UCSD-AML1 (cell line): ENCODE data around the gene CAPZA2.
"Not testable (repeated sequence)": the region's sequence is repeated elsewhere in the genome, so short reads cannot be mapped to it uniquely, and the experiment has no call there.

ENCODE experiments used
- DNase-seq: peaks from one replicate; lab custom pipeline; 2025; ENCODE audit not compliant: unreplicated experiment; lab: John Stamatoyannopoulos, UW

The CAPZA2 gene

DNA sequence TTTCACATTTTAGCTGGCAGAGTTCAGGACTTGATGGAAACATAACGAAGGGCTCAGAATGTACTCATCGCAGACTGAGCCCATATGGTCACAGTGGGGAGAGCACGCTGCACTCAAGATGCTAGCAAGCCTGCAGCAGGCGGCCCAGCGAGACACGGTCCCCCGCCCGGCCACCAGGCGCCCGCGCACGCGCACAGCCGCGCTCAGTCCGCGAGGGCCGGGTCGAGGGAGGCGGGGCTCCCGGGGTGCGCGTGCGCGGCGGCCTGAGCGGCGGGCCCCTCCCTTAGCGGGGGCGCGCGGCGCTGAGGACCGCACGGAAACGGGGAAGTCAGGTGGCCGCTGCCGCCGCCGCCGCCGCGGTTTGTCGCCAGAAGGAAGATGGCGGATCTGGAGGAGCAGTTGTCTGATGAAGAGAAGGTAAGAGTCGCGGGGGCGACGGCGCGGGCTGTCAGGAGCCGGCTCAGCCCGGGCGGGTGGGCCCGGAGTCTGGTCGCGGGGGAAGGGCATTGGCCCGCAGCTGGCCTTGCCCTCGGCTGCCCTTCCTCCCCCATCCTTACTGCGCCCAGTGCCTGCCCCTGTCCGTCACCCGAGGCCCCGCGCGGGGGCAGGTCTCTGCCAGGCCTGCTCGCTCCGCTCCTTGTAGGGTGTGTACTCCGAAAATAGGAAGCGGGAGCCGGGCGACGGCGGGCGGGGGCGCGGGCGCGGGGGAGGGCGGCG lies at the start of gene CAPZA2:
Gene CAPZA2, plus strand, starts transcription at position 354 of the 717 bp plus-strand sequence. Its CDS starts 25 bp downstream, at position 379.
- peak; percentile 90 for DNase-seq

DNA sequence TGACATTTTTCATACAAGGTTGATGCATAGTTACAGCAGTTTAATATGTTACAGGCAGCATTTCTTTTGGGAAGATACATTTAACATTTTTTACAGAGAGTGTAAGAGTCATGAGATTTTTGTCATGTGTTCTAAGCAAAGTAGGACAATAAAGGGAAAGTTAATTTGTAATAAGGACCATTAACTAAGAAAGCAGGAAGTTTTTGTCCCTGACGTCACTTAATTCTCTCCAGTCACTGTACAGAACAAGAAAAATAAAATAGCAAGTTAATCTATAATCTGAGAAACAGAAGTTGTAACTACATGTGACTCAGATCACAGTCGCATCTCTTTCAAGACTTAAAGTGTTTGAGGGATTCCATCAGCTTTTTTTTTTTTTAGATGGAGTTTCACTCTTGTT lies 49.5 kb upstream of the CAPZA2 start:
- DNase-seq = no peak

DNA sequence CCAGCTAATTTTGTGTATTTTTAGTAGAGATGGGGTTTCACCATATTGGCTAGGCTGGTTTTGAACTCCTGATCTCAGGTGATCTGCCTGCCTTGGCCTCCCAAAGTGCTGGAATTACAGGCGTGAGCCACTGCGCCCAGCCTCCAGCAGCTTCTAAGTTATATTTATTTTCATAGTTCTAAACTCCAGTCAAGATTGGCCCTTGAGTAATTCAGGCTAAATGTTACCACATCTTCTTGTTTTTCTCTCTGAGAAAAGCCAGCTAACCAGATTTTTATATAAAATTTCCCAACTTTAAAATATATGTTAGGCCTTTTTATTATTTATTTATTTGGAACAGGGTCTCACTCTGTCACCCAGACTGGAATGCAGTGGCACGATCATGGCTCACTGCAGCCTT lies 49.0 kb upstream of the CAPZA2 start:
- DNase-seq = not testable (repeated sequence)

DNA sequence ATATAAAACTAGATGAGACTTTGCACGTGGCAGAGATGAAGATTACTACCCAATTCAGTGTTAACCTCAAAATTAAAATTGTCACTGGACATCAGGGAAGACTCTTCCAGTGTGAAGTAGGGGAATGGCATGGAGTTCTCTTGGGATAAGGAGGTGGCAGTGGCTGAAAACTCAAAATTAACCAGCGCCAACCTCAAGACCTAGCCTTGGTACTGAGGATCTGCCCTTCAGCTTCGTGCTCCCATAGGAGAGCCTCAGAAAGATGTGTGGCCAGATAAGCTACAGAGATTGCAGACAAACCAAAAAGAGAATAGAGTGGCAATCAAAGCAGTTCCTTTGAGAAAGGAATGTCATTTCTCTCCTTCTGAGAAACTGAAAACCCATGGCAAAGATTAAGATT lies 47.3 kb upstream of the CAPZA2 start:
- DNase-seq = no peak

DNA sequence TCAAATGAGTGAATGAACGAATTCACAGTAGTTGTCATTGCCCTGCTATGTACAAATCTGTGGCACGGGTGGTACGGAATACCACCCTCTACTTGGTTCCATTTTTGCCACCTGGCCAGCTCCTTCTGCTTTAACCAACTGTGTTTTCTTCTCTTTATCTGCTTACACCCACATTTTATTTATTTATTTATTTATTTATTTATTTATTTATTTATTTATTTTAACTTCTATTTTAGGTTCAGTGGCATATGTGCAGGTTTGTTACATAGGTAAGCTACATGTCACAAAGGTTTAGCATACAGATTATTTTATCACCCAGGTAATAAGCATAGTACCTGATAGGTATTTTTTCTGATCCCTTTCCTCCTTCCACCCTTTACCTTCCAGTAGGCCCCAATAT lies 42.2 kb upstream of the CAPZA2 start:
- DNase-seq = no peak

DNA sequence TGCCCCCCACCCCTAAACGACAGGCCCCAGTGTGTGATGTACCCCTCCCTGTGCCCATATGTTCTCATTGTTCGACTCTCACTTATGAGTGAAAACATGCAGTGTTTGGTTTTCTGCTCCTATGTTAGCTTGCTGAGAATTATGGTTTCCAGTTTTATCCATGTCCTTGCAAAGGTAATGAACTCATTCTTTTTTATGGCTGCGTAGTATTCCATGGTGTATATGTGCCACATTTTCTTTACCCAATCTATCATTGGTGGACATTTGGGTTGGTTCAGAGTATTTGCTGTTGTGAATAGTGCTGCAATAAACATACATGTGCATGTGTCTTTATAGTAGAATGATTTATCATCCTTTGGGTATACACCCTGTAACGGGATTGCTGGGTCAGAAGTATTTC lies 40.7 kb upstream of the CAPZA2 start:
- DNase-seq = not testable (repeated sequence)

DNA sequence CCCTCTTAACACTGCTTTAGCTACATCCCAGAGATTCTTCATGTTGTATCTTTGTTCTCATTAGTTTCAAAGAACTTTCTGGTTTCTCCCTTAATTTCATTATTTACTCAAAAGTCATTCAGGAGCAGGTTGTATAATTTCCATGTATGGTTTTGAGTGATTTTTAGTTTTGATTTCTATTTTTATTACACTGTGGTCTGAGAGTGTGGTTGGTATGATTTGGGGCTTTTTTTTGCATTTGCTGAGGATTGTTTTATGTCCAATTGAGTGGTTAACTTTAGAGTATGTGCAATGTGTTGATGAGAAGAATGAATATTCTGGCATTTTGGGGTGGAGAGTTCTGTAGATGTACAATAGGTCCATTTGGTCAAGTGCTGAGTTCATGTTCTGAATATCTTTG lies 37.9 kb upstream of the CAPZA2 start:
- DNase-seq = no peak

DNA sequence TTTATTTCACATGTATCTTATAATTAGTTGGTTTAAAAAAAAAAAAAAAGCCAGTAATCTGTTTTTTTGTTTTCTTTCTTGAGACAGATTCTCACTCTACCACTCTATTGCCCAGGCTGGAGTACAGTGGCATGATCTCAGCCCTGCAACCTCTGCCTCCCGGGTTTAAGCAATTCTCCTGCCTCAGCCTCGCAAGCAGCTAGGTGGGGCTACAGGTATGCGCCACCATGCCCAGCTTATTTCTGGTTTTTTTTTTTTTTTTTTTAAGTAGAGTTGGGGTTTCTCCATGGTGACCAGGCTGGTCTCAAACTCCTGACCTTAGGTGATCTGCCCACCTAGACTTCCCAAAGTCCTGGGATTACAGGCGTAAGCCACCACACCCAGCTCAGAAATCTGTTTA lies 34.1 kb upstream of the CAPZA2 start:
- no peak for DNase-seq

DNA sequence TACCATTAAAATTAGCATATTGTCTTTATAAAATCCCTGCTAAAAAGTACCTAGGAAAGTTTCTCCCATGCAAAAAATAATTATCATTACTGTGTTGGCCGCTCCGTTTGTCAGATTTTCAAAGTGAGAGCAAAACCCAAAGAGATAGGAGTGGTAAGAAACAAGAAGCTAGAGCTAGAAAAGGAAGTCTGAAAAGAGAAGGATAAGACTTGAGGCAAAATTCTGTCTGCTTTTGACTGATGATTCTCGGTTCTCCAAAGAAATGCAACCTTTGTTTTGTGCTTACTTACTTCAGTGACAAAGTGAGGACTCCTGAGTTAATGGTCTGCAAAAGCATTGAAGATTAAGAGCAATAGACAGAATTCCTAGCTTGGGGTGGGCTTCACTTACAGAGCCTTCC lies 33.3 kb upstream of the CAPZA2 start:
- DNase-seq = no peak

DNA sequence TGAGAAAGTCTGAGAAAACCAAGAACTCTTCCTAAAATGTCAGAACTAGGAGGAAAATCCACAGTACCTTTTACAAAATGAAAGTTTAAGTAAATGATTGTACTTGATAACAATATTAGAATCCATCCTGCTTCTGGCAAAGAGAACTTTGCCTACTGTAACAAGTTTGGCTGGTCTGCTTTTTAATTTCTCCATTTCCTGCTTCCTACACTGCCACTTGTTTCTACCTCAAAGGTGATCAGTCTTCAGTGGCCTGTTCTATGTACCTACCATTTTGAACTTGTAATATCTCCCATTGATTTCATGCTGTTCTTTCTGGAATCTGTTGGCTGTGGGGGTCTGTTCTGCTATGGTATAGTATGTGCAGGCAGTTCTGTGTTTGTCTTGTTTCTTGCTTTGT lies 32.9 kb upstream of the CAPZA2 start:
- DNase-seq = no peak

DNA sequence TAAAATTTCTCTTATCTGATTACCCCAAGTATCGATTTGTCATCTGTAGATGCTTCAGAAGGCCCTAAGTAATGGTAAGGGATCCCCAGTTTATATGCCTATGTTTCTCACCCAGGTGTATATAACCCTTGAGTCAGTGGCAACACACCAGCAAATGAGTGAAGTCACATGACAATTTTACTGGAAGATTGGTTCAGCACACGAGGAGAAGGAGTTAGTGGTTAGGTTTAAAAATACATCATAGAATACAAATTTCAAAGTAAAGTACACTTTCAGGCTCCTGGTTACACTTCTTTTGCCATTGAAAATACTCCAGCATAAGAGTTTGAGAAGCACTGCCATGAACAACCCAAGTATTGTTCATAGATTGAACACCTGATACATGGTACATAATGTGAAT lies 29.7 kb upstream of the CAPZA2 start:
- DNase-seq = no peak

DNA sequence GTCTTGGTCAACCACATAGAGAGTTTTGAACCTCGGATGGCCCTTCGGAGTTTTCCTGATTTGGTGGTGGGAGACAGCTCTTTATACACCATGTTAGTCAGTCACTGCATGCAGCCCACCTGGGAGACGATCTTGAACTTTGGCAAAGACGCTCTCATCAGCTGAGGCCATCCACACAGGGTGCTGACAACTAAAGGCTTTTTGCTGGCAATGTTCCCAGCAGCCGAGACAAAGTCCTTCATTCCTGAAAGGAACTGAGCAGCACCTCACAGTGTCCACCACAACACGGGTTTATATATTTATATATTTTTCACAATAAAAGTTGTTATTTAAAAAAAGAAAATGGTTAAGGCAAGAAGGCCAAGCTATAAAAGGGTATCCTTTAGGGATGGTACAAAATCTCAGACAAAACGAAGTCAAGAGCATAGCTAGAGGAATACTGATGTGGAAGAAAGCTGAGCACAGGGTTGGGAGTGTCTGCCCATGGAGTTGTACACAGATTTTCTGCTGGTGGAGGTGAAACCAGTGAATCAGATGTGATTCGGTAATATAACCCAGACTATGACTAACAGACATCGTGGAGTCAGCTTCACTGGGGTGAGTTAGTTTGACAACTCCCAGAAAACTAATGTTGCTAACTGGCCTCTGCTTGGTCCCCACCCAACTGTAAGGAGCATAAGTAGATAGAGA lies 27.4 kb upstream of the CAPZA2 start:
- no peak for DNase-seq

DNA sequence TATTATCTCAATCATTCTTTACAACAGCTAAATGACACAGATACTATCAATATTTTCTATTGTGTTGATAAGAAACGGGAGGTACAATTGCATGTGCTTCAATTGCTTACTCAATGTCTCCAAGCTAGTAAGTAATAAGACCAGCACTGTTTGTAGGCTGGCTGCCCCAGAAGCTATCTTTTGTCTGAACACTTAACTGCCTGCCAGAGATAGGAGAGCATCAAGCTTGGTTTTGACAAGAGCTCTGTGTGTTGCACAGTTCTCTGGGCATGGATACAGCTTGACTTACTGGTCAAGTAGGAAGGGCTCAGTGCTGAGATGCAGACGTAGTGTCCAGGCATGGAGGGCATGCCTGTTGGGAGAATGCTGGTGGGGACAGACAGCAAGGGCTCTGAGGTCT lies 26.3 kb upstream of the CAPZA2 start:
- DNase-seq = no peak

DNA sequence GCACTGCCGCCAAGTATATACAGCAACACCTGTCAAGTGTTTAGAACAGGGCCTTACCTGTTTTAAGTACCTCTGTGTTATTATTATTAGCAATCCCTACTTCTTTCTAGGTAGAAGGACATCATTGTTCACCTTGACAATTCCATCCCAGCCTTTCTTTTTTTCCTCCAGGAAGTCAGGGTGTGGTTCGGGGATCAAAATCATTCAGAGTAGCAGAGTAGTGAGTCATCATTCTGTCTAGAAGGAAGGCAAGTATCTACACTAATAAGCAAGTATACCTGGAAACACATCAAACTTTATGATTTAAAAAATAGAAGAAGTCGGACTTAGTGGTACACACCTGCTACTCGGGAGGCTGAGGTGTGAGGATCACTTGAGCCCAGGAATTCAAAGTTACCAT lies 25.5 kb upstream of the CAPZA2 start:
- no peak for DNase-seq

DNA sequence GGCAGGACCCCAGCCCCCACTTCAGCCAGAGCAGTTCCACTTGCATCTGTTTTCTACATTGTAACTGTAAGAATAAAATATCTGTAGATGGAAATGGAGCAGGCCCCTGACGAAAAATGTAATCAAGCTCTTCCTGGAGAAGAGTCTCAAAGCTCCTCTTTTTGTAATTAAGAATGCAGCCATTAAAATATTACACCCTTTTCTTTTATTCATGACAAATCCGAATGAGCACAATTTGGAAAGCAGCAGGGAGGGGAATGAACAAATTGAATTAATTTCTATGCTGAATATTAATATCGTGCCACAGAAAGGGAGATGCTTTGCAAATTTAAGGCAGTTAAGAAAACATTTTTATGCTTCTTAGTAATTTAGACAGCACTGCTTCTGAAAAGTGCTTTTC lies 24.8 kb upstream of the CAPZA2 start:
- no peak for DNase-seq

DNA sequence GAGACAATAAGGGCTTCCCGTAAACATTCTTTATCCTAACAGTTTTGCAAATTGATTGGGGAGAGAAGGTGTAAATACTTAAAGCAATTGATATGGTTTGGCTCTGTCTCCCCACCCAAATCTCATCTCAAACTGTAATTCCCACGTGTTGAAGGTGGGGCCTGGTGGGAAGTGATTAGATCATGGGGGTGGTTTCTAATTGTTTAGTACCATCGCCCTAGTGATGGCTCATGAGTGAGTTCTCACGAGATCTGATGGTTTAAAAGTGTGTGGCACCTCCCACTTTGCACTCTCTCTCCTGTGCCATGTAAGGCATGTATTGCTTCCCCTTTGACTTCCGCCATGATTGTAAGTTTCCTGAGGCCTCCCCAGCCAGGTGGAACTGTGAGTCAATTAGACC lies 22.1 kb upstream of the CAPZA2 start:
- DNase-seq = no peak

DNA sequence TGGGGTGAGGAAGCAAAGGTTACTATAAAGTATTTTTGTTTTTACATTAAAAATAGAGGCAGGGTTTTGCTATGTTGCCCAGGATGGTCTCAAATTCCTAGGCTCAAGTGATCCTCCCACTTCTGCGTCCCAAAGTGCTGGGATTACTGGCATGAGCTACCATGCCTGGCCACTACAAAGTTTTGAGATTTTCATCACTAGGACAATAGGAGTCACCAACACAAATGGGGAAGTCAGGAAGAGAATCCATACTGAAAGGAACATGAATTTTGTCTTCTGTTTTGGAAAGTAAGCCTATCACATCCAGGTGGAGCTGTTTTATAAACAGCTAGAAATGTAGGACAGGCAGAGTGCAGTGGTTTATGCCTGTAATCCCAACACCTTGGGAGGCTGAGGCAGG lies 20.0 kb upstream of the CAPZA2 start:
- DNase-seq = no peak

DNA sequence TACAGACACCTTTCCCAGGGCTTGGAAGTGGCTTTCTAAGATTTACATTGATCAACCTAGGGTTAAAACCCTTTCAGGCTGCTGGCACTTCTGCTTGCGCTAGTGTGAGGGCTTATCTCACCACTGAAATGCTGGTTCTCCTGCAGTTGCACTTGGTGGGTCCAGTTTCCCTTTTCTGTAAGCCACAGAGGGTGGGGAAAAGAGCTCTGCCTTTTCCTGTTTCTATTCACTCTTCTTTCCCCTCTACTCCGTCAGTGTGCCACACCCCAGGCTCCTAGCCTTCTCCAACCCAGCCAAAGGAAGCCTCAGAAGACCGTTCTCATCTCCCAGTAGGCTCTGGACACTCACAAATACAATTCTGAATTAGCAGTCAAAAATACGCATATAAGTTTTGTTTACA lies 19.0 kb upstream of the CAPZA2 start:
- DNase-seq = peak; percentile 29

DNA sequence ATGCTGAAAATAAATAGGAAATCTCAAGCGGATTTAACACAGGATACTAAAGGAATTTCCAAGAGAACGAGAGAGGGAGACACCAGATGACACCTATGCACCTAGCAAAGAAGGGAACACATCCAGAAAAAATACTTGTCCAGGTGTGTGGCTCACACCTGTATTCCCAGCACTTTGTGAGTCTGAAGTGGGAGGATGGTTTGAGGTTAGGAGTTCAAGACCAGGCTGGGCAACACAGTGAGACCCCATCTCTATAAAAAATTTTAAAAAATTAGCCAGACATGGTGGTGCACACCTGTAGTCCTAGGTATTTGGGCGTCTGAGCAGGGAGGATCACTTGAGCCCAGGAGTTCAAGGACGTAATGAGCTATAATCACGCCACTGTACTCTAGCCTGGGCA lies 11.2 kb upstream of the CAPZA2 start:
- DNase-seq = no peak

DNA sequence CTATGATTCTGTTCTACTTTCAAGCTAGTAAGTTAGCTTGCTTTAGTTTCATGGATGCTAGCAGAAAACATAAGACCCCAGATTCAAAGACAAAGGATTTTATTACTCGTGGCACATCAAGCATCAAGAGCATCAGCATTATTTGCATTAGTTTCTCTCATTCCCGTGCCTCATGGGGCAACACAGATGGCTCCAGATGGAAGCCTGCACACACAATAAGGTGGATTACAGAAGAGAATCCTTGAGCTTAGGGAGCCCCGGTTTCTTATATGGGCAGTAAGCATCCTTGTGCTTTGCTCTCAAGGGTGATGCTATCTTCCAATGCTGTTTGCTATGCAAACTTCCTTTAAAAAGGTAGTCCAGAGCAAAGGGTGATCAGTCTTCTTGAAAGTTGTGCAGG lies 10.7 kb upstream of the CAPZA2 start:
- DNase-seq = no peak

DNA sequence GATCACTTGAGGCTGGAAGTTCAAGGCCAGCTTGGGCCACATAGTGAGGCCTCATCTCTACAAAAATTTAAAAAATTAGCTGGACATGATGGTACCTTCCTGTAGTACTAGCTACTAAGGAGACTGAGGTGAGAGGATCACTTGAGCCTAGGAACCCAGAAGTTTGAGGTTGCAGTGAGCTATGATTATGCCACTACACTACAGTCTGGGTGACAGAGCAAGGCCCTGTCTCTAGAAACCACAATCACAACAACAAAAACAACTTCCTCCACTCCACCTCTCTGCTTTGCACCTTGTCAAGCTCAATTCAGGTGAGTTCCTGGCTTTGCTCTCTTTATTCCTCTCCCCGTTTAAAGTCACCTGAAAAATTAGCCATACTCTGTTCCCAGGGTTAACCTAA lies 8.3 kb upstream of the CAPZA2 start:
- DNase-seq = no peak

DNA sequence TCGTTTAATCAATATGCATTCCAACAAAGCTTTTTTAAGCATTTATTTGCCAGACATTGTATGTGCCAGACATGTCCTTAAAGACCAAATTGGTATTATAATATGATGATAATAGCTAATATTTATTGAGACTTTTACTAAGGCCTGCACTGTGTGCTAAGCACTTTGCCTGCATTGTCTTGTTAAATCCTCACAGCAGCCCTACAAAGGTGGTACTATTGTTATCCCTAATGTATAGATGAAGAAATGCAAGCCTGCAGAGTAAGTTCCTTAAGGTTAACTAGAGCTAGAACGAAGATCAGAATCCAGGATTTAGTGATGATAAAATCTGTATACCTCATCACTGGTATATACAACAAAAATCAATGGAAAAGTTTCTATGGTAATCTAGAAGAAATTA lies 5.3 kb upstream of the CAPZA2 start:
- DNase-seq = no peak

DNA sequence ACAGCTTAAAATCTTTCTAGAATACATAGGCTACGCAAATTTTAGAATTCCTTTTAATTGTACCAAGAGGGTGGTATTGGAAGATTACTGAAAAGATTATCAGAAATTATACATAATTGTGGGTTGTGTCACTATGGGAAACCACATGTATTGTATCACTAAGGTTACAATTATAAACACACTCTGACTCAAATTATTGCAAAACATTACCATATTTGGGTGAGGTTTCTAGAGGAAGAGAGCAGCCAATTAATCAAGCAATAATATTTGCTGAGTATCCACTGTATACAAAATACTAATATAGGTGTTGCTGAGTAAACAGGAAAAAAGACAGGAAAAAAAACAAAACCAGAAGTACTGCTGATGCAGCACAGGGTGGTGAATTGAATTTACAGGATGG lies 3.1 kb upstream of the CAPZA2 start:
- no peak for DNase-seq
